HG02642 (cell line): ENCODE results near the gene TSPAN9.

Experiments
- ATAC-seq: cut with Tn5 transposase; IDR thresholded peaks from one replicate; pipeline ENCODE4 v1.9.1; 2021; ENCODE audit warnings: mild to moderate bottlenecking; ENCODE audit not compliant: unreplicated experiment, poor library complexity

TSPAN9 gene

DNA sequence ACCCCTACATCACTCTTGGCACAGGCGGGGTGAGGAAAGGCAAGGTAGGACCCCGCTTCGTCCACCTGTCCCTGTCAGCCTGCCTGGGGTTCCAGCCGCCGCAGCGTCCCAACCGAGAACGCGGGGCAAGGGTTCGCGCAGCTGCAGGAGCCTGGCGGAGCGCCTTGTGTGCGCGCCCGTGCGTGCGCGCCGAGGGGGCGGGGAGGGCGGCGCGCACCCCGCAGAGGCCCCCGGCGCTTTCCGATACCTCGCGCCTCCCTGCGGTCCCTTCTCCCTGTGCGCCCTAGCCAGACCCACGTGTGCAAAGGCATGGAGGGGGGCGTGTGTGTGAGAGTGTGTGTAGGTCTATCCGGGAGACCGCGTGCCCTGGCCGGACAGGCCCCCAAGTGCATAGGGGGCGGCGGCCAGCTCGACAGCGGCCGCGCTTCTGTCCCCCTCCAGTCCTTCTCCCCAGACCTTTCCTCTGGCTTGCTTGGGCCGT lies 122.4 kb downstream of the TSPAN9 start:
- no peak for ATAC-seq

DNA sequence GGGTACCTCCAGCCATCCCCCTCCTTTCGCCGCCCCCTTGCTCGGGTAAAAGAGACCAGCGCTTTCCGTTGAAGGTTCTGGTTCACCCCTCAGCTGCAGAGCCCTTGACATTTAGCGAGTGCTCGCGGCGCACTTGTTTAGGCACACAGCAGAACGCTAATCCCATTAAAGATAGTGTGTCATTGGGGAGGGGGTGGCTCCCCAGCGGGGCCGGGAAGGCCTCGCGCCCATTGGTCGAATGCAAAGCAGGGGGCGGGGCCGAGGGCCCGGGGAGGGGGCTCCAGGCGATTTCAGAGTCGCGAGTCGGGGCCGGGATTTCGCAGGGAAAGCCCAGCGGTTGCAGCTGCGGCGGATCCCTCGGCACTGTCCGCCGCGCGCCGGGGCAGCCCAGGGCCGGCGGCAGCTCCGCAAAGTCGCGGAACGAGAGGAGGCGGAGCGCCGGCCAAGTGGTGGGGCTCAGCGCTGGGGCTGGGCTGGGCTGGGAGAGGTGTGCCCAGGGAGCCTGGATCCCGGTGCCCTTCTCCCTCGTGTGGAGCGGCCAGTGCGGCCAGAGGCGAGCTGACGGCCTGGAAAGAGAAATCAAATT lies 122.9 kb downstream of the TSPAN9 start:
- no peak for ATAC-seq

- ATAC-seq, result no peak
Measured at GRCh38 chr12:3200814-3201233, 123.6 kb downstream of the TSPAN9 start.

GRCh38 chr12:3201339-3202051 lies 124.3 kb downstream of the TSPAN9 start:
- ATAC-seq, result no peak

- no peak for ATAC-seq
Measured at GRCh38 chr12:3202096-3202495, 124.9 kb downstream of the TSPAN9 start.

- ATAC-seq, result no peak
Measured at GRCh38 chr12:3202734-3203446, 125.7 kb downstream of the TSPAN9 start.

GRCh38 chr12:3203713-3204112 lies 126.5 kb downstream of the TSPAN9 start:
- no peak for ATAC-seq

DNA sequence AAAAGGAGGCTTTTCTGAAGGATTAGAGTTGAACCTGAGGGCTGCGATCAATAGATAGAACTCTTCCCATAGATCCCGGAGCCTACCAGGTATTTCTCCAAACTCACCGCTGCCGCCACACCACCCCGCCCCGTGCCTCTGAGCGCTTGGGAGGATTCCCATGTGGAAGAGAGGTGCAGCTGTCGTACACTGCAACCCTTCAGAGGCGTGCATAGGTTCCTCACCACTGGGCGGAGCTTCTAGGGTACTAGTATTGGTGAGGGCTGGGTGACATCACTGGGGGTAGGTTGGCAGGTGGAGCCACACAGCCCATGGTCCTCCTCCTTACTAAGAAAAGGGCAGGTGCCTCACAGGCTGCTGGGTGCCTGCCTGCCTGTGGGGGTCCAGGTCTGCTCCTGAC lies 127.0 kb downstream of the TSPAN9 start:
- no peak for ATAC-seq

GRCh38 chr12:3204730-3205531 lies 127.8 kb downstream of the TSPAN9 start:
- ATAC-seq, result no peak

DNA sequence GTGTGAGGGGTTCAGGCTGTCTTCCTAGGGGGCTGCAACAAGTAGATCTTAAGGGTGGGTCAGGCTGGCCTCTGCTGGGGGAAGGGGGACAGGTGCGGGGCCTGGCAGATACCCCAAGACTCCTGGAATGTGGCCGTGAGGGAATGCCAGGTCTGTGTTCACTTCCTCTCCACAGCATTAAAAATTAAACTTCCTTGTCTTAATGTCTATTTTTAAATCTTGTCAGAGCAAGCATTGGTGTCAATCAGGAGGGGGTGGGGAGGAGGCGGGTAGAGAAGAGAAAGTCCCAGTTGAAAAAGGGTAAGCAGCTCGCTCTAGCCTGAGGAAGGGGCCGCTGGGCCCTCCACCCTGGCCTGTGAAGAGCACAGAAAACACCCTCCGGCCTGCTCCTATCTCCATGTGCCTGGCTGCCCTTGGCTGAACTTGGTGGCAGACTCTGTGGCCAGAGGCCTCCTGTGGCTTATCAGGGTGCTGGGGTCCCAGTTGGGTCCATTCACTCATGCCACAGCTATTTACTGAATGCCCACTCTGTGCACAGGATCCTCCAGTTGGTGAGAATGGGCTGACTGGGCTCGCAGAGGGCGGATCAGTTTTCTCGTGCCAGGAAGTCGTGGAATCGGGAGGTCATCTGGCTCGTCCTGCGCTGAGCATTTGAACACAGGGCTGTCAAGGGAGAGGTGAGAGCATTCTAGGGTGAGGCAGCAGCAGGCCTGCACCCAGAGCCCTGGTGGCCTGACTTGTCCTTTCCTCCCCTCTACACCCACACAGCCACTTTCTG lies 128.8 kb downstream of the TSPAN9 start:
- ATAC-seq, result no peak

- ATAC-seq, result no peak
Measured at GRCh38 chr12:3206536-3207072, 129.4 kb downstream of the TSPAN9 start.

DNA sequence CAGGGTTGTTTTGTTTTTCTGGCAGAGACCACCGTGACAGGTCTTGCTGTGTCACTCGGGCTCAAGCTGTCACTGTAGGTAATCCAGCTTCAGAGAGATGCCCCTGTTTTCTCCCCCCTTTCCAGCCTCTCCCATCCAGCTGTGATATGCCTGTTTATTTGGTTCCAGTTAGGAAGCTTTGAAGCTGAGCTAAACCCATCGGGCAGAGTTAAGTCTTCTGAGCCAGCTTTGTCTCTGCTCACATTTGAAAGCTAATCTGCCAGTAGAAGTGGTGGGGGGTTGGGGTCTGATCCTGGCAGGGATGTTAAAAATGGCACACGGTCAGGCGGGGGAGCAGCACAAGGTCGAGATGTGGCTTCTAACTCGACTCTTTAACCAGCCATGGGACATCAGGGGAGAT lies 130.0 kb downstream of the TSPAN9 start:
- no peak for ATAC-seq

GRCh38 chr12:3207858-3208257 lies 130.7 kb downstream of the TSPAN9 start:
- no peak for ATAC-seq

DNA sequence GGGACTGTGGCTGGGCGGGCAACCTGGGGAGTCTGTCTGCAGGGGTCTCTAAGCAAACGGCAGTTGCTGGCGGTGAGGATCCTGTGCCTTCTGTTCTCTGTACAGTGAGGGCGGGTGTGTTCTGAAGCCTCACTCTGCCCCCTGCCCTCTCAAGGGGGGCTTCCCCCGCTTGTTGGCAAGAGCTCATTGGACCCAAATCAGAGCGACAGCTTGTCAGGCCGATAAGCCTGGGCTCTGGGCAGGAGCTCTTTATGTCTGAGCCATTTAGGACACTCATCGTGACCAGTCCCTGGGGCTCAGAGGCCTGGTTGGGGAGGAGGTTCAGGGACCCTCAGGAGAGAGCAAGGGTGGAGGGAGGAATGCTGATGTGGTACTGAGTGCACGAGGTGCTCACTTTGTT lies 136.0 kb downstream of the TSPAN9 start:
- ATAC-seq, result no peak

- no peak for ATAC-seq
Measured at GRCh38 chr12:3213768-3214167, 136.6 kb downstream of the TSPAN9 start.

DNA sequence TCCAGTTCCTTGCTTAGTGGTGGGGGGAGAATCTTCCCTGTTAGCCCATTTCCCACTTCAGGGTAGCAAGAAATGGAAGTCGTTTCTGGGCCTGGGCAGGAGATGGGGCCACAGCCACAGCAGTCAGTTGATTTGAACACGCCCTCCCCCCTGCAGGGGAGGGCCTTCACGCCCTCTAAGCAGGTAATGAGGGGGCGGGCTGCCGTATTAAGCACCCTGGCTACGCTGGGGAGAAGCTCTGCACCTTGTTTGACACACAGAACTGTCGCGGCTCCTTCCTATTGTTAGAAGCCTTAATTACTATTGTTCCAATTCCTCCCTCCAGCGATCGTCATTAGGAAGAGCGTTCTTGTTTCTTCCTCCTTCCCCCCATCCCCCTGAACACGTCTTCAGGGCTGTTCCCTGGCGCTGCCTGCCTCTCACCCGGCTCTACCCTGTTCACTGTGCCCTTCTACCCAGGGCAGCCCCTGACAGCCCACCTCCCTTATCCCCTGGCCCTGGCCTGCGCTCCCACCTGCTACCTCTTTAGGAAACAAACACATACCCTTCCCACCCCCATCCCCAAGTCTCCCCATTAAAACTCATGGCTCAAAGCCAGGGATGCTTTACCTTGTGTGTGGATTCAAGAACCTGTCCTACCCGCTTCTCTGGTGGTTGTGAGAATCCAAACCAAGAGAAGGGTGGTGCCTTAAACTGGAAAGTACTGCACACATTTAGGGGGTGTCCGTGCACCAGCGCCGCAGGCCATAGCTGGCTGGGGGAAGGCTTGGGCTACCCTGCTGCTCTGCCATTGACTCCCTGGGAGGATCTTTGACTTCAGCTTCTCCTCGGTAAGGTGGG lies 137.6 kb downstream of the TSPAN9 start:
- ATAC-seq, result no peak

DNA sequence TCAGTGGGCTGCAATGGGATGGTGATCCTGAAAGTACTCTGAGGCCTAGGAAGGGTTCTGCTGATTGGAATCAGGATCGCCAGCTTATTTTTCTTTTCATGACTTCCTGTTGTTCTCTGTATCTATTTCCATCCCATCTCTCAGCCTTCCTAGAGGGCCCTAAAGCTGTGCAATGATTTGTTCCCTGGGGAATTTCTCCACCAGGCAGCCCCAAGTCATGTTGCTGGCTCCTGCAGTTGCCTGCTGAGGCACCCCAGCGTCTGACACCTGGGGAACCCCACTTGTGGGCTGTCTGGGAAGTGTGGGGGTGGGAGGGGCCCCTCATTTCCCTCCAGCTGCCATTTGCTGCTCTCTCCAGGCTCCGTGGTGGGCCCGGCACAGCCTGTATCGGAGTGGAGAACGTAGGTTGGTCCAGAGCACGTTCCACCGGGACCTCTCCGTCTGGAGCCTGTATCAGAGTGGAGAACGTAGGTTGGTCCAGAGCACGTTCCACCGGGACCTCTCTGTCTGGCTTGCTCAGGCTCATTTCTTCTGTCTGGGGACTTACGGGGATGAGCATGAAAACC lies 138.3 kb downstream of the TSPAN9 start:
- no peak for ATAC-seq

DNA sequence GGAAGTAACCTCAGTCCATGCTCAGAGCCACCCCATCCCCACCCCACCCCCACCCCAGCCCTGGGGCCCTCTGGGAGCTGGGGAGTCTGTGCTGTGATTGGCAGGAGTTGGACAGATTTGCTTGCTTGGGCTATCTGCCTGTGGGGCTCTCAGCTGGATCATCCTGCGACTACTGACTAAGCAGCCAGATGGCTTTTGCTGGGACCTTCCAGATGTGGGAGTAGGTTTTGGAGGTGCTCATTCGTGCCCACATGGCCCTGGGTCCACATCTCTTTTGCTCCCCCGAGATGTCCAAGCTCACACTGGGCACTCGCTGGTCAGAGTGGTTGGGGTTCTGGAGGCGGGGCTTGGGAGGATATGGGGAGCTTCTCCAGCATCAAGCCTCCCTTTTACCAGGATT lies 138.9 kb downstream of the TSPAN9 start:
- ATAC-seq, result no peak
